ENCODE results near the gene SNRPD3.
"Not testable (repeated sequence)": the region's sequence is repeated elsewhere in the genome, so short reads cannot be mapped to it uniquely, and the experiment has no call there.

Gene SNRPD3

GRCh38 chr22:24609888-24610287, 54.1 kb downstream of the SNRPD3 start:
- DNase-seq (ENCODE audit: low read depth), result not testable (repeated sequence)

GRCh38 chr22:24614794-24615193, 59.0 kb downstream of the SNRPD3 start:
- not testable (repeated sequence) for DNase-seq (ENCODE audit: low read depth)

- DNase-seq (ENCODE audit: low read depth), result not testable (repeated sequence)
These were observed 65.4 kb downstream of the SNRPD3 start for GRCh38 chr22:24621244-24621643.

- DNase-seq (ENCODE audit: low read depth), result peak; percentile 10
These were observed 66.8 kb downstream of the SNRPD3 start for GRCh38 chr22:24622596-24622995.
